ENCODE data around the gene CCDC112.

The CCDC112 gene

GRCh38 chr5:115325296-115325959 lies 29.0 kb upstream of the CCDC112 start:
- H3K9ac ChIP-seq: no peak overlapping the region
- no peaks in the 10 kb centered on the region for H3K79me2 ChIP-seq
- no peaks in the 10 kb centered on the region for H3K4me1 ChIP-seq
- no peak overlapping the region for H3K27ac ChIP-seq
- no peaks in the 10 kb centered on the region for H3K9me3 ChIP-seq (ENCODE audit: control insufficient read depth, low read length)
- no peak overlapping the region for H2AFZ ChIP-seq
- no peak for TF ChIP-seq CTCF (IDR thresholded peaks at IDR 0.05)
- no peak overlapping the region for H3K4me2 ChIP-seq (ENCODE audit: low read length)
- H3K36me3 ChIP-seq (ENCODE audit: control insufficient read depth, insufficient read depth, low read length): no peaks in the 10 kb centered on the region
- H3K4me3 ChIP-seq (ENCODE audit: low read depth, low read length): no peak overlapping the region
- H3K27me3 ChIP-seq (ENCODE audit: control insufficient read depth, insufficient read depth, low read length): no peaks in the 10 kb centered on the region

- Histone ChIP-seq H3K27ac (no peak overlapping the region), H3K36me3 (ENCODE audit: control insufficient read depth, insufficient read depth, low read length) (no peaks in the 10 kb centered on the region), H3K27me3 (ENCODE audit: control insufficient read depth, insufficient read depth, low read length) (no peaks in the 10 kb centered on the region), H3K9me3 (ENCODE audit: control insufficient read depth, low read length) (no peaks in the 10 kb centered on the region), H3K4me3 (ENCODE audit: low read depth, low read length) (no peak overlapping the region), H3K9ac (no peak overlapping the region), H3K79me2 (no peaks in the 10 kb centered on the region), H3K4me1 (no peaks in the 10 kb centered on the region), H3K4me2 (ENCODE audit: low read length) (no peak overlapping the region), H2AFZ (no peak overlapping the region)
- no peak for TF ChIP-seq CTCF (IDR thresholded peaks at IDR 0.05)
Measured at GRCh38 chr5:115324021-115324420, 27.6 kb upstream of the CCDC112 start.

GRCh38 chr5:115322729-115323128 lies 26.3 kb upstream of the CCDC112 start:
- Histone ChIP-seq H3K36me3 (ENCODE audit: control insufficient read depth, insufficient read depth, low read length) (no peaks in the 10 kb centered on the region), H3K9ac (no peak overlapping the region), H3K4me2 (ENCODE audit: low read length) (no peak overlapping the region), H3K9me3 (ENCODE audit: control insufficient read depth, low read length) (no peaks in the 10 kb centered on the region), H3K27ac (no peak overlapping the region), H3K27me3 (ENCODE audit: control insufficient read depth, insufficient read depth, low read length) (no peaks in the 10 kb centered on the region), H3K4me3 (ENCODE audit: low read depth, low read length) (no peak overlapping the region), H3K79me2 (no peaks in the 10 kb centered on the region), H2AFZ (no peak overlapping the region), H3K4me1 (no peaks in the 10 kb centered on the region)
- TF ChIP-seq CTCF (IDR thresholded peaks at IDR 0.05): no peak

GRCh38 chr5:115321309-115321708 lies 24.9 kb upstream of the CCDC112 start:
- Histone ChIP-seq H2AFZ (no peak overlapping the region), H3K9ac (no peak overlapping the region), H3K36me3 (ENCODE audit: control insufficient read depth, insufficient read depth, low read length) (no peaks in the 10 kb centered on the region), H3K9me3 (ENCODE audit: control insufficient read depth, low read length) (no peaks in the 10 kb centered on the region), H3K4me1 (no peaks in the 10 kb centered on the region), H3K4me3 (ENCODE audit: low read depth, low read length) (no peak overlapping the region), H3K79me2 (no peaks in the 10 kb centered on the region), H3K27ac (no peak overlapping the region), H3K27me3 (ENCODE audit: control insufficient read depth, insufficient read depth, low read length) (no peaks in the 10 kb centered on the region), H3K4me2 (ENCODE audit: low read length) (no peak overlapping the region)
- TF ChIP-seq CTCF (IDR thresholded peaks at IDR 0.05): no peak

- Histone ChIP-seq H3K27ac (no peak overlapping the region), H3K36me3 (ENCODE audit: control insufficient read depth, insufficient read depth, low read length) (no peaks in the 10 kb centered on the region), H3K9ac (no peak overlapping the region), H3K9me3 (ENCODE audit: control insufficient read depth, low read length) (no peaks in the 10 kb centered on the region), H3K4me2 (ENCODE audit: low read length) (no peak overlapping the region), H3K4me1 (no peaks in the 10 kb centered on the region), H2AFZ (no peak overlapping the region), H3K79me2 (no peaks in the 10 kb centered on the region), H3K4me3 (ENCODE audit: low read depth, low read length) (no peak overlapping the region), H3K27me3 (ENCODE audit: control insufficient read depth, insufficient read depth, low read length) (no peaks in the 10 kb centered on the region)
- no peak for TF ChIP-seq CTCF (IDR thresholded peaks at IDR 0.05)
Measured at GRCh38 chr5:115320515-115320914, 24.1 kb upstream of the CCDC112 start.
